Adrenal gland (tissue), 5 donors: Measurements from ENCODE around the gene CXADR.

Experiments used
- CTCF ChIP-seq, 6 experiments: fragments of 450-650 bp in 4 of 6; fragments of 200-600 bp in 2 of 6; sonication (generic) in 1 of 6; IDR thresholded peaks; 1 replicate in 5 of 6; 2 replicates in 1 of 6; pipeline versions ENCODE4 v1.5.1 to v1.8.0; 2016 to 2021; ENCODE audit warnings: antibody characterized with exemption in 6 of 6, mild to moderate bottlenecking in 2 of 6, moderate library complexity in 1 of 6
- POLR2A ChIP-seq, 2 donors: fragments of 450-650 bp; IDR thresholded peaks; one replicate each; pipeline ENCODE4 v1.6.1; 2017; ENCODE audit warnings: antibody characterized with exemption in 2 of 2, mild to moderate bottlenecking in 2 of 2, moderate library complexity in 1 of 2
- donor health status: DM: no; HTN: no; CAD: no.

GRCh38 chr21:17532292-17532691 lies 19.4 kb downstream of the CXADR start:
- TF ChIP-seq POLR2A (IDR thresholded peaks at IDR 0.05) (no peak), CTCF (IDR thresholded peaks at IDR 0.05) (no peak)
